Glutamatergic neuron (in vitro differentiated cells): ENCODE results near the gene DENND4B. TPM values are rescaled to one million over a fixed set of nuclear protein-coding genes. Genes with fewer than 3 reads are reported as not detected.
"Not testable (repeated sequence)": the region's sequence is repeated elsewhere in the genome, so short reads cannot be mapped to it uniquely, and the experiment has no call there.

Experiments used
- DNase-seq: peaks from one replicate; pipeline ENCODE4 v3.0.0; 2022
- H3K27ac Mint-ChIP-seq: one replicate; pipeline ENCODE4 v1.8.0; 2020; ENCODE audit warnings: mild to moderate bottlenecking, mixed read lengths, inconsistent platforms; ENCODE audit not compliant: unreplicated experiment
- H3K27me3 Mint-ChIP-seq: one replicate; pipeline ENCODE4 v1.8.0; 2020; ENCODE audit warnings: mild to moderate bottlenecking, moderate library complexity, mixed read lengths, inconsistent platforms; ENCODE audit not compliant: unreplicated experiment
- H3K36me3 Mint-ChIP-seq: one replicate; pipeline ENCODE4 v1.8.0; 2020; ENCODE audit warnings: mild to moderate bottlenecking, mixed read lengths, inconsistent platforms; ENCODE audit not compliant: unreplicated experiment
- H3K4me1 Mint-ChIP-seq: one replicate; pipeline ENCODE4 v1.8.0; 2020; ENCODE audit warnings: mild to moderate bottlenecking, low read depth, mixed read lengths, inconsistent platforms; ENCODE audit not compliant: unreplicated experiment
- H3K4me3 Mint-ChIP-seq: one replicate; pipeline ENCODE4 v1.8.0; 2020; ENCODE audit warnings: mild to moderate bottlenecking, mixed read lengths, inconsistent platforms; ENCODE audit not compliant: unreplicated experiment
- H3K9me3 Mint-ChIP-seq: one replicate; pipeline ENCODE4 v1.8.0; 2020; ENCODE audit warnings: mild to moderate bottlenecking, moderate library complexity, mixed read lengths, inconsistent platforms; ENCODE audit not compliant: unreplicated experiment
- CTCF ChIP-seq: fragments of 200-600 bp; sonication (generic); IDR thresholded peaks from one replicate; pipeline ENCODE4 v1.5.0; 2021; ENCODE audit not compliant: partially characterized antibody, unreplicated experiment
- total RNA-seq: library from RNA; stranded (reverse); fragmentation: NEBNext Ultra II Directional; extraction: Animal tissue kit (Norgen Biotek cat#: 25700); gene quantifications from one replicate; pipeline ENCODE4 v1.2.1, GENCODE V29; 2021; ENCODE audit not compliant: unreplicated experiment

The DENND4B gene
- total RNA-seq, 1 donor from 2014 or later: 72.9 TPM

DNA sequence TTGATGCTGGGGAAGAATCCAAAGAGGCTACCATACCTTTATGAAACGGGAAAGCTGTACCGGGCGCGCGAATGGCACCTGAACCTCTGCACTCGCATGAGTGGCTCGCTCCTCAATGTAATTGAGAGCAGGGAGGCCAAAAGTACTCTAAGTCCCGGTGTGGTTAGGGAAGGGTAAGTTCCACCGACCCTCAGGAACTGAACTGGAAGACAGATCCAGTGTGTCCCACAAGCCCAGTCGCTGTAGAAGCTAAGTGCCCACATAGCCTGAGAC lies 24.8 kb downstream of the DENND4B start:
- DNase-seq: no peak
- Mint-ChIP-seq H3K4me1 (peaks cover 23% of the 10 kb centered on the region), H3K27me3 (peaks cover 10% of the 10 kb centered on the region), H3K27ac (peak overlapping the region; percentile 86), H3K36me3 (no peaks in the 10 kb centered on the region), H3K9me3 (peaks cover 22% of the 10 kb centered on the region), H3K4me3 (peak overlapping the region; percentile 94)
- no peak for TF ChIP-seq CTCF

DNA sequence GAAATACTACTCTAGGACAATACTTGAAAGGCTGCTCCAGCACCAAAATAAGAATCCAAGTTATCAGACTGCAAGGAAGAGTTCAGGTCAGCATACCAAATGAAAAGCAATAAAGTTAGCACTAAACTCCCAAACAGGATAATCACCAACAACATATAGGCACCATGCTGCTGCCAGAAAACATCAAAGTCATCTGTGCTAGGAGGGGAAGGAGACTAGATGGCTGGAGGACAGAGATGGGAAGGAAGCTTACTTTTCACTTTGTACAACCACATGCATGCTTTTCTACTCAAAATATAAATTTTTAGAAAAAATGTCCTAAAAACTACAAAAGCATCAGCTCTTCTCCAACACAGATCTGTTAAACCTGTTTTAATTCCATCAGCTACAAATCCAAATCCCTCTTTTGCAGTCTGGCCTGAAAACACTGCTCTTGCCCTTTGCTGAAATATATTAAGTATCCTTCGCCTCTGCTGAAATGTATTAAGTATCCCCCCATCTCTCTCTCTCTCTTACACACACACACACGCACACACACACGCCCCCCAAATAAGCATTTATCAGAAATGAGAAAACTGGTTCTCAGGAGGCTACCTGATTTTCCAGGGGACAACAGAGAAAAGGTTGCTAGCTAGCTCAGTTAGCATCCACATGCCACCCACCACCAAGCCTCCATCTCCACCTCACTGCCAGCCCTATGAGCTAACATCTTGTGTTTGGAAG lies 25.3 kb downstream of the DENND4B start:
- Mint-ChIP-seq H3K4me3 (peak overlapping the region; percentile 94), H3K9me3 (peaks cover 22% of the 10 kb centered on the region), H3K27me3 (peaks cover 10% of the 10 kb centered on the region), H3K36me3 (no peaks in the 10 kb centered on the region), H3K4me1 (peaks cover 23% of the 10 kb centered on the region), H3K27ac (peak overlapping the region; percentile 86)
- DNase-seq: no peak
- TF ChIP-seq CTCF: no peak

- H3K36me3 Mint-ChIP-seq: no peaks in the 10 kb centered on the region
- peak overlapping the region; percentile 88 for H3K27ac Mint-ChIP-seq
- H3K4me3 Mint-ChIP-seq: peak overlapping the region; percentile 94
- TF ChIP-seq CTCF: no peak
- peaks cover 23% of the 10 kb centered on the region for H3K4me1 Mint-ChIP-seq
- peaks cover 10% of the 10 kb centered on the region for H3K27me3 Mint-ChIP-seq
- peaks cover 22% of the 10 kb centered on the region for H3K9me3 Mint-ChIP-seq
- DNase-seq: no peak
Observed at GRCh38 chr1:153919876-153920852, 26.4 kb downstream of the DENND4B start.

DNA sequence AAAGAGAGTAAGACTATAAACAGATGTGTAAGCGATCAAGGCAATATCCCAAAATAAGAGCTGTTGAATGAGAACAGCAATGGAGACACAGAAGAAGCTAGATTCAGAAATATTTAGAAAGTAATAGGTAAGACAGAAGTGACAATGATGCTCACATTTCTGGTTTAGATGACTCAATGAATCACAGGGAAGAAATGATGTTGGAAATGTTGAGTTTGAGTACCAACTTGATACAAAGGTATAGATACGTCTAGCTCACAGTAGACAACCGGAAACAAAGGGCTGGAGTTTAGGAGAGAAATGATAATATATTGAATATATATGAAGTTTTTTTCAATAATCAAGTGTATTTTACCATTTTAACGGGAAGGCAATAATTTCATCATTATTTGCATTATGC lies 30.2 kb downstream of the DENND4B start:
- Mint-ChIP-seq H3K27me3 (peaks cover 2% of the 10 kb centered on the region), H3K36me3 (no peaks in the 10 kb centered on the region), H3K9me3 (peaks cover 9% of the 10 kb centered on the region), H3K4me3 (no peak overlapping the region), H3K4me1 (peaks cover 24% of the 10 kb centered on the region), H3K27ac (no peak overlapping the region)
- TF ChIP-seq CTCF: no peak
- no peak for DNase-seq

DNA sequence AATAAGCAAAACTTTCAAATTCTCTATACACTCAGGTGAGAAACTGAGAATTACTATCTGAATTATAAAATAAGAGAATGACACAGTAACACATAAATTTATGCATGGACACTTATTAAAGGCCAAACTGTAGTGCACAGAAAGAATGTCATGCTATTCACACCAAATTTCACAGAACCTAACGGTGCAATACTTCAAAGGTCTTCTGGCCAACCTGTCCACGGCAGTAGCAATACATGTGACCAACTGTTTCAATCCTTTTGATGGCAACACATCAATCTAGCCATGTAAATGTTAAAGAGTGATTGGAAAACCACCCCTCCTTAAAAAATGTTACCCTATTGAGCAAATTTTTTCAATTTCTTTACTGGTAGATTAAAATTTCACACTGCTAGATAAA lies 34.2 kb downstream of the DENND4B start:
- Mint-ChIP-seq H3K9me3 (peaks cover 2% of the 10 kb centered on the region), H3K27me3 (no peaks in the 10 kb centered on the region), H3K4me3 (no peak overlapping the region), H3K36me3 (peaks cover under 1% of the 10 kb centered on the region), H3K27ac (no peak overlapping the region), H3K4me1 (peaks cover 3% of the 10 kb centered on the region)
- DNase-seq: no peak
- TF ChIP-seq CTCF: no peak

DNA sequence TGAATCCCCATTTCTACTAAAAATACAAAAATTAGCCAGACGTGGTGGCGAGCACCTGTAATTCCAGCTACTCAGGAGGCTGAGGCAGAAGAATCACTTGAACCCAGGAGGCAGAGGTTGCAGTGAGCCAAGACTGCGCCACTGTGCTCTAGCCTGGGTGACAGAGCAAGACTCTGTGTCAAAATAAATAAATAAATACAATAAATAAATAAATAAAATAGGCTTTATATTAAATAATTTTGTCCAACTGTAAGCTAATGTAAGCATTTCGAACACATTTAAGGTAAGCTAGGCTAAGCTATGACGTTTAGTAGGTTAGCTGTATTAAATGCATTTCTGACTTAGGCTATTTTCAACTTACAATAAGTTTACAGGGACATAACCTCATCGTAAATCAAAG lies 36.0 kb downstream of the DENND4B start:
- not testable (repeated sequence) for H3K9me3 Mint-ChIP-seq, H3K4me1 Mint-ChIP-seq, H3K4me3 Mint-ChIP-seq, DNase-seq, H3K27ac Mint-ChIP-seq, H3K27me3 Mint-ChIP-seq, H3K36me3 Mint-ChIP-seq
